ENCODE results near the gene ASTN2. TPM values are rescaled to one million over a fixed set of nuclear protein-coding genes. Genes with fewer than 3 reads are reported as not detected.

Gene ASTN2
- total RNA-seq, 1 experiment from 2014 or later = 11.4 TPM

DNA sequence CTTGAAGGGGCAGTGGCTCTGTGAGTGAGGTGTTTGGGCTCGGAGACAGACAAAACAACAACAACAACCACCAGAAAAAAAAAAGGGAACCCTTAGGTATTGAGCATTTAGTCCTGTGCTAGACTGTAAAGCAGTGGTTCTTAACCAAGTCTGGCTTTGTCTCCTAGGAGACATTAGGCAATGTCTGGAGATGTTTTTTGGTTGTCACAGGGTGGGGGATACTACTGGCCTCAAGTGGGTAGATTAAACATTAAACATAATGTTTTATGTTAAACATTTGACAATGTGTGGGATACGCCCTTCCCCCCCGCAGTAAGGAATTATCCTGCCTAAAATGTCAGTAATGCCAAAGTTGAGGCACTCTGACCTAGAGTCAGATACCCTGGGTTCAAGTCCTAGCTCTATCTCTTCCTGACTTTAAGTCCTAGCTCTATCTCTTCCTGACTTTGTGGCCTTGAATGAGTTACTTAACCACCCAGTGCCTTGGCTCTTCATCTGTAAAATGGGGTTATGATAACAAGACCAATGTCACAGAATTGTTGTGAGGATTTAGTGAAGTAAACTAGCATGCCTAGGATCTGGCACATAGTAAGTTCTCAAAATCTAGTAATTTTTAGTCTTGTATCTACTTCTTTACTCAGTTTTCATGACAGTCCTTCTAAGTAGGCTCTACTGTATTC is 725.9 kb downstream of the ASTN2 start:
- no peak for DNase-seq (ENCODE audit: low read depth)

DNA sequence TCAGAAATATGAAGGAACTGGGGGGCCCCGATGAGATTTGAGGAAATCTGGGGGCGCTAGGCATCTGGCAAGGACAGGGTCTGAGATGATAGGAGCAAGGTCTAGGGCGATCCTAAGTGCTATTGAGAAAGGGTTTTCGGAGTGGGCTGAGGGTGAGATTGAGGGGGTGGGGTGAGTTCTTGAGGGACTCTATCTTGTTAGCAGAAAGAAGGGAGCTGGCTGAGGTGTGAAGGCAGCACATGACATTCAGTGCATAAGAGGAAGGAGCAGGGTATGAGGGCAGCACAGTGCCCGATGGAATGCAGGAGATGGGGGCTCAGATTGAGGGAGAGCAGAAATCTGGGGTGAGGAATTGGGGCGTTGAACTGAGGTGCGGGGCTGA is 727.1 kb downstream of the ASTN2 start:
- DNase-seq (ENCODE audit: low read depth) = no peak

DNA sequence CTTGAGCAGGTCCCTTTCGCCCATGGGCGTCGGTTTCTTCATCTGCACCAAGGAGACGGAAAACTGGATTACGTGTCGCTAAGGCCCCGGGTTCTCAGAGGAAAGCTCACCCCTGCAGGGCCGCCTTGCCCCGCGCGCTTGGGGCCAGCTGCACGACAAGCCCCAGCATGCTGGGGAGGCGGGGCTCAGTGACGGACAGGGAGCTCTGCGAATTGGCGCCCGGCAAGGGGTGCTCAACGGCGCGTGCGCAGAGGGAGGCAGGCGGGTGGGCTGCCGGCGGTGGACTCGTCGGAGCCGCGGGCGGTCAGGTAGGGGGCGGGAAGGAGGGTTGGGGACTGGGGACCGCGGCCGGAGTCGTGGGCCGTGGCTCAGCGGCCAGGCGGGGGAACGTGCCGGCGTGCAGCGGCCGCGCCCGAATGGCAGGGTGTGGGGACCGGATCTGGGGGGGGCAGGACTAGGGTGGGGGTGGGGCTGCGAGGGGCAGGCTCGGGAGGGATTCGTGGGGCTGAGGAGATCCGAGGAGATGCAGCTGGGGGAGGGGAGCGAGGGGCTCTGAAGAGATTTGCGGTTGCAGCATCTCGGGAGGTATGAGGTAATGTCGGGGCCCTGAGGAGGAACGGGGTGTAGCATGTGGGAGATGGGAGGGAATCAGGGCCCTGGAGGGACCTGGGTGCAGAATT is 727.6 kb downstream of the ASTN2 start, which contains the start of gene TRIM32:
Gene TRIM32 (plus strand): TSS at position 232 of the 680 bp plus-strand sequence. CDS start 10,438 bp downstream, outside the sequence.
- DNase-seq (ENCODE audit: low read depth) = peak; percentile 82

DNA sequence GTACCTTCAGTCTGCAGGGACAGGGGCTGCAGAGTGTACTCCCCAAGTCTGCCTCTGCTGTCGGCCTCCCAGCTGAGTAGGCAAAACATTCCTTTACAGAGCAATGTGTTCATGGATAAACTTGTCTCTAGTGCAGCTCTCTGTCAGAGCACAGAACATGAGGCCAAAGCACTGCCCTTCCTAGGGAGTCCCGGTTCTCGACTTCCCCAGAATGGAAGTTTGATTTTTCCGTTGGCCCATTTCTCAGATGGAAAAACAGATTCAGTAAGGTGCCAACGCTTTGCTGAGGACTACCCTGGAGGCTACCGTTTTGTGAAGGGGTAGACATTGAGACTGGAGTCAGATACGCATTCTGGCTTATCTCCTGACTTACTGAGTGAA is 728.2 kb downstream of the ASTN2 start:
- DNase-seq (ENCODE audit: low read depth) = no peak

DNA sequence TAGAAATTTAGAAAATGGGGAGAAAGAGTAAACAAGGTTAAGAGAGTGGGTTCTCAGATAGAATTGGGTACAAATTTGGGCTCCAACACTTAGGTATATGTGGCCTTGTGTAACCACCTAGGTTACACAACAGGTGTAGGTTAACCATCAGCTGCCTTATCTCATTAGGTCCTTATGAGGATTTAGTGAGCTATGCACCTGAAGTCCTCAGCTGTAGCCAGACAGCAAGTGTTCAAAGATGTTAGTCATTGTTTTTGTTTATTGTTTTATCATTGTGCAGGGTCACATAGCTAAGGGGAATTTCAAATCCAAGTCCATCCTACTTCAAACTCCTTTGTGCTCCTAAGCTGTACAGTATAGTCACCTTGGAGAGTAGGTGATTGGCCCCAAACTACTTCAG is 728.7 kb downstream of the ASTN2 start:
- DNase-seq (ENCODE audit: low read depth) = no peak

DNA sequence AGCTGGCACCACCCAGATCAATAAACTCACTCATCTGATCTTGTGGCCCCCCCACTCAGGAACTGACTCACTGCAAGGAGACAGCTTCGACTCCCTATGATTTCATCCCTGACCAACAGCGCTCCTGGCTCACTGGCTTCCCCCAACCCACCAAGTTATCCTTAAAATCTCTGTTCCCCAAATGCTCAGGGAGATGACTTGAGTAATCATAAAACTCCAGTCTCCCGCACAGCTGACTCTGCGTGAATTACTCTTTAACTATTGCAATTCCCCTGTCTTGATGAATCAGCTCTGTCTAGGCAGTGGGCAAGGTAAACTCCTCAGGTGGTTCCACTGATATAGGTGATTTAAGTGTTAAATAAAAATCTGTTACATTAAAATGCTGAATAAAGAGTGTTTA is 729.7 kb downstream of the ASTN2 start:
- peak; percentile 17 for DNase-seq (ENCODE audit: low read depth)

DNA sequence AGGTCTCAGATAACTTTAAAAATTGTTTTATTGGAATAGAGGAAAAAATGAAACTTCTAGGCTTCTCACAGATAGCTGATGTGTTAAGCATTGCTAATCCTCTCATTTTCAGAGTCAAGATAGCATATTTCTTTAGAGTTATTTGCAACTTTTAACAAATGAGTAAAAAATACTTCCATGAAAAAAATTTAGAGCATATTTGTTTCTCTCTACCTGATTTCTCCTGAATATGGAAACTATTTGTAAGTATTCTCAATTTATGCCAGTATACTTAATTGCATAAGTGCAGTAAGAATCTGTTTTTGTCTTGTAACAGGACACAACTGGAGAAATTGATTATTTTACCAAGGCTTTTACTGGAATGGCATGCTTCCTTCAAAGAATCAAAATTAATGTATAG is 731.3 kb downstream of the ASTN2 start:
- DNase-seq (ENCODE audit: low read depth) = no peak

DNA sequence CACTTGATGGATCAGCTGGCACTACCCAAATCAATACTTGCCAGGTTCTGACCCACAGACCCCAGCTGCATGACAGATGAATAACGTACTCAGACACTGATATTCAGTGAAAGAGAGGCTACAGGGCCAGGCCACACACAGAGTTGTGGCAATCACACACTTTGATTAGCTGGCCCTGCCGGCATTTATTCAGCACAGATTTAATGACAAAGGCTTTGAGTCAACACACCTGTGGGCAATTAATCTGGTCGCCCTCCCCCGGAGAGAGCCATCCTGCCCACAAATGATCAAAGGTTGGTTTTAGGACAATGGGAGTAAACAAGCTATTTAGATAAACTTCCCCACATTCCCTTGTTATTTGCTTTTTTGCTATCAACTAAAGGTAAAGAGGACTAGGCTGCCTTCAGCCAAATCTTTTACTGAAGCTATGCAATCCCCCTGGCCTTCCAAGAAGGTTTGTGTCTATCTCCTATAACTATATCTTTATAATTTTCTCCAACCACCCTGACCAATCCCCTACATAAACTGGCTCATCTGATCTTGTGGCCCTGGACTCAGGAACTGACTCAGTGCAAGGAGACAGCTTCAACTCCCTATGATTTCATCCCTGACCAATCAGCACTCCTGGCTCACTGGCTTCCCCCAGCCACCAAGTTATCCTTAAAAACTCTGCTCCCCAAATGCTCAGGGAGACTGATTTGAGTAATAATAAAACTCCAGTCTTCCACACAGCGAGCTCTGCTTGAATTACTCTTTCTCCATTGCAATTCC is 740.5 kb downstream of the ASTN2 start:
- DNase-seq (ENCODE audit: low read depth) = peak; percentile 64

DNA sequence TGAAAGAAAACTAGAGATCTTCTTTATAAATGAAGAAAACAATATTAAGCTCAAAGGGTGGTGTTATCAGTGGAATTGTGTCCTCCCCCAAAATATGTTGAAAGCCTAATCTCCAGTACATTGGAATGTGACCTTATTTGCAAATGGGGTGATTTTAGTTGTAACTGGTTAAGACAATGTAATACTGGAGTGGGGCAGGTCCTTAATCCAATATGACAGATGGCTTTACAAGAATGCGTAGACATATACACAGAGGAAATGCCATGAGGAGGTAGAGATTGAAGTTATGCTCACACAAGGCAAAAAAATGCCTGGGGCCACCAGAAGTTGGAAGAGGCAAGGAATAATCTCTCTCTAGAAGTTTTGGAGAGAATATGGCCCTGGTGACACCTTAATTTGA is 741.5 kb downstream of the ASTN2 start:
- no peak for DNase-seq (ENCODE audit: low read depth)

DNA sequence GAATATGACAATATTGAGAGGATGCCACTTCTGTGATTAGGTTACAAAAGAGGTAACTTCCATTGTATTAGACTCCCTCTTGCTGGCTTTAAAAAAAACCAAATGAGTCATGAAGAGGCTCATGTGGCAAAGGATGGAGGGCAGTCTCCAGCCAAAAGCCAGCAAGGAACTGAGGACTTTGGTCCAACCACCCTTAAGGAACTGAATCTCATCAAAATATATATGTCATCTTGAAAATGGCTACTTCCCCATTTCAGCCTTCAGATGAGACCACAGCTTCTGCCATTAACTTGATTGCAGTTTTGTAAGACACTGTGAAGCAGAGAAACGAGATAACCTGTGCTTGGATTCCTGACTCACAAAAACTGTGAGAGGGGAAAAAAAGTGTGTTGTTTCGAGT is 743.3 kb downstream of the ASTN2 start:
- DNase-seq (ENCODE audit: low read depth) = no peak

DNA sequence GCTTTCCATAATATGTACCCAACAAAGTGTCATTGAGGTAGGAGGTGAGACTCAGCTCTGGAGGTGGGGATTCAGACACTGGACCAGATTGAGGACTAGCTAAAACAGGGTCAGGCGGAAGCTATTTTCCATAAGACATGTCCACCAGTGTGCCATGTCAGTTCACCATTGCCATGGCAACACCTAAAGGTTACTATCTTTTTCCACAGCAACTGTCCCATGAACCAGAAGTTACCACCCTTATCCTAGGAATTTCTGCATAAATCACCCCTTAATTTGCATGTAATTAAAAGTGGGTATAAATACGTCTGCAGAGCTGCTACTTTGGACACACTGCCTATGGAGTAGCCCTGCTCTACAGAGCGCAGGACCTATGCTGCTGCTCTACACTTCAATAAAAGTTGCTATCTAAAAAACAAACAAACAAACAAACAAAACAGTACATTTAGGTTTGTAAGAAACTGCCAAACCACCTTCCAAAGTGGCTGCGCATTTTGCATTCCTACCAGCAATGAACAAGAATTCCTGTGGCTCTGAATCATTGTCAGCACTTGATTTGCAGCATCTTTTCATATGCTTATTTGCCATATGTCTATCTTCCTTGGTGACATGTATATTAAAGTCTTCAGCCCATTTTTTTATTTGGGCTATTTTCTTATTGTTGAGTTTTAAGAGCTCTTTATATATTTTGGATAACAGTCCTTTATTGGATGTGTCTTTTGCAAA is 745.7 kb downstream of the ASTN2 start:
- DNase-seq (ENCODE audit: low read depth) = no peak

DNA sequence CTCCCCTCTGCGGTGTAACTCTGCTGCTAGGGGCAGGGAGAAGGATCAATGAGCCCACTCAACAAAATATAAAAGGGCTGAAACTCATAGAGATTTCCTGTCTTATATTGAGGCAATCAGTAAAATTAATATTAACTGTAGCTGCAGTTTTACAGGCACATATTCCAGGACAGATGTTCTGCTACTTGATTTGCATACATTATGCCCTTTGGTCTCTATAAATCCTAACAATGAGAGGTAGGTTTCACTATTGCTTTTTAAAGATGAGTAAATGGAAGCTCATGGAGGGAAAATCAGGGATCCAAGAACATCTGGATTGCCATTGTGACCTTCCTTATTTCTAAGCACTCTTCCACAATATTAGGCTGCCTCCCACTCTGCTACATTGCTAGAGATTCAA is 751.3 kb downstream of the ASTN2 start:
- DNase-seq (ENCODE audit: low read depth) = no peak

DNA sequence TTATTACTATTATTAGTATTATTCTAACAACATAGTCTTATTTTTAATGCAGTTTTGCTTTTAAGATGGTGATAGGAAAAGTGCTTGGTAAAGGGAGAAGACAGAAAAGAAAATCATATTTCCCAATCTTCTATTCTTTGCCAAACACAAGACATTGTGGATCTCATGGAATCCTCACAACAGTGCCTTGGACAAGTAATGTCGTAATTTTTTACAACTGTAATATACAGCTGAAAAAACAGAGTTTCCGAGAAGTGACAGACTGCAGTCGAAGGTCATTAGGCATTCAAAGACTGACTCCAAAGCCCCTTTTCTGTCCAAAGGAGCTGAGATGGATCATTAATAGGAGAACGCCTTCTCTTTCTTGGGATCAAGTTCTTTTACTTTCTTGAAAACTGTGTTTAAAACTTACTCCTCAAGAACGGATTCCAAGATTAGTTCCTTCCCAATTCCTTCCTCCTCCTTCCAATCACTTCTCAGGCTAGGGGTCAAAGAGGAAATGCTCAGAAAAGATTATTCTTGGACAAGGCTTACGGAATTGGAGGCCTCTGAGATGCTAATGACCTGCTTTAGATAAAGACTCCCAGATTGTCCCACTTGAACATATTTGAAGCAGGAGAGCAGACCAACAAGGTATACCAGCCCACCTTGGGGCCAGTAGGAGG is 752.1 kb downstream of the ASTN2 start:
- DNase-seq (ENCODE audit: low read depth) = no peak

DNA sequence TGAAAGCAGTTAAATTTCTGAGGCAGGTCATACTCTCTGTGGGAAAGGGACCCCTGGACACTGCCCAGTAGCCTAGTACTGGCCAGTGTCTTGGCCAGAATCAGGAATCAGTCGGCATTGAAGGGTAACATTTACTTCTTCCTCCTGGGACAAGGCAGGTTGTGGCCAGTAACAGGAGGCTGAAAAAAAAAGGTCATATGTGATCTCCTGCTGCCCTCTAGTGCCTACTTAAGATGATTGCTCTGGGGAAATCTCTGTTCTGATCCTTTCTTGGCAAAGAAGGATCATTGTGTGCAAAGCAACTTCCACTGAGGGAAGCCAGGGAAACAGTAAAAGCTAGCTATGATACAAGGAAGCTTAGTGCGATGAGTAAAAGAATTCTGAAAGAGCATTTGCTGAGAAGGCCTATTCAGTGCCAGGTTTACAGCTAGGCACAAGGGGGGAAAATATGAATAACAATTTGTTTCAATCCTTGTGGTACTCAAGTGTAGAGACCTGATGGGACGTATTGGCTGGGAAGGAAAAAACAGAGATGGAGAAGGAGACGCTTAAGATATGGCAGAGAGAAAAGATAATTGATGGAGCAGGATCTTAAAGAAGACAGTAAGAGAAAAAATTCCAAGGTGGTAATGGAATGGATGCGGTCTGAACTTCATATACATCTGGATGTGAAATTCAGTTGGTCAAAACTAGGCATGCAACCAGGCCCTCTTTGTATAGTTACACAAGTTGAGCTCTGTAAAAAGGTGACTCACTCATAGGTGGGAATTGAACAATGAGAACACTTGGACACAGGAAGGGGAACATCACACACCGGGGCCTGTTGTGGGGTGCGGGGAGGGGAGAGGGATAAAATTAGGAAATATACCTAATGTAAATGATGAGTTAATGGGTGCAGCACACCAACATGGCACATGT is 753.6 kb downstream of the ASTN2 start:
- peak; percentile 73 for DNase-seq (ENCODE audit: low read depth)

DNA sequence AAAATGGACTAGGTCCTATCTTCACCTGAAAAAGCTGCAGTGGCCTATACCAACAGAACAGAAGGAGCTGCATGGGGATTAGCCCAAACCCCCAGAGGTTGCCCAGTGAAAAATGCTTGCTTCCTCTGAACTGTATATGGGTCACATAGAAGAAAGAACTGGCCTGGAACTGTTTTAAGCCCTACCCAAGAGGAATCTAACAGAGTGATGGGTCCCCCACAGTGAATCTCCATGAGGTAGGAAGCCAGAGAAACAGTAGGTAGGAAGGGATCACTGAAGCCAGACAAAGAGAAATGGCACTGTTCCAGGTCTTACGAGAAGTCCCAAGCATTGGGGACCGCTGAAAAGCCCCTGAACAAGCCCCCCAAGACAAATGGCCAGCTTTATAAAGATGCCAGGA is 756.6 kb downstream of the ASTN2 start:
- DNase-seq (ENCODE audit: low read depth) = no peak

DNA sequence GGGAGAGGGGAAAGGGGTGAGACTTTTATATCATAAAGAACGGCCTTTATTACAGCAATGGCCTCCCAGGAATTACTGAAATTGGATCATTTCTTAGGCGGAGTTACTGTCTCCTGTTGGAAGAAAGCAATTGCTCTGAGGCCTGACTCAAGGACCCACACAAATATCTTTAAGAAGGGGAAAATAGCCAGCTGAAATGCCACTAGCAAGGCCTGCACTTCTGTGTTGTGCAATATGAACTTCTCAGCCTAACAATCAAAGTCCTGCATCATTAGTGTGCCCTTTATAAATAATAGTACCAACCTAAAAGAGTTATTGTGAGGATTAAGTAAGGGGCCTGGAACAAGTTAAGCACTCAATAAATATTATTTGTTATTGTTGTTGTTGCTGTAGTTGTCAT is 757.9 kb downstream of the ASTN2 start:
- DNase-seq (ENCODE audit: low read depth) = no peak

DNA sequence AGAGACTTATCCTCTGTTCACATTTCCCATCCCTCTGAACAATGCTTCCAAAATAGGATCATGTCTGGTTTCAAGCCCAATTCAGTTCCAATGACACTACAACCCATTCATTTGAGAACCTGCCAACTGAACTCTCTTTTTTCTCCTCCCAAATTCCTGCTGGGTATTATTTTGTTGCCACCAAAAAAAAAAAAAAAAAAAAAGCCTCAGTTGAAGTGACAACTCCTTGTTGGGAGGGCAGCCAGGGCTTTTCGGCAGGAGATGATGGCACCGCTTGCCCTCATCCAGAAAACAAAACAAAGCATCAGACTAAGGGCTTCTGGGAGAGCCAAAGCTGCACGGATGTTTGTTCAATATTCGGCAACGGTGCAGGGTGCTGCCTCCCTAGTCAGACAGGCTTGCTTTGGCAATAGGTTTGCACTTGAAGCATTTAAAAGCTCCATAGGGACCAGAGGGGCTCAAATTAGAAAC is 758.3 kb downstream of the ASTN2 start:
- DNase-seq (ENCODE audit: low read depth) = no peak

DNA sequence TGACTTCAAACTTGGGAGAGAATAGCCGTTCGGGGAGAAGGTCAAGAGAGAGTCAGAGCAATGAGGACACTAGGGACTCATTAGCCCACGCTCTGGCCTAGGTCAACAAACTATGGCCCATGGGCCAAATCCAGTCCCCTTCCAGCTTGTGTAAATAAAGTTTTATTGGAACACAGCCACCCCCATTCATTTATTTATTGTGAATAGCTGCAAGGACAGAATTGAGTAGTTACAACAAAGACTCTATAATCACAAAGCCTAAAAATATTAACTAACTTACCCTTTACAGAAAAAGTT is 760.9 kb downstream of the ASTN2 start:
- DNase-seq (ENCODE audit: low read depth) = no peak

DNA sequence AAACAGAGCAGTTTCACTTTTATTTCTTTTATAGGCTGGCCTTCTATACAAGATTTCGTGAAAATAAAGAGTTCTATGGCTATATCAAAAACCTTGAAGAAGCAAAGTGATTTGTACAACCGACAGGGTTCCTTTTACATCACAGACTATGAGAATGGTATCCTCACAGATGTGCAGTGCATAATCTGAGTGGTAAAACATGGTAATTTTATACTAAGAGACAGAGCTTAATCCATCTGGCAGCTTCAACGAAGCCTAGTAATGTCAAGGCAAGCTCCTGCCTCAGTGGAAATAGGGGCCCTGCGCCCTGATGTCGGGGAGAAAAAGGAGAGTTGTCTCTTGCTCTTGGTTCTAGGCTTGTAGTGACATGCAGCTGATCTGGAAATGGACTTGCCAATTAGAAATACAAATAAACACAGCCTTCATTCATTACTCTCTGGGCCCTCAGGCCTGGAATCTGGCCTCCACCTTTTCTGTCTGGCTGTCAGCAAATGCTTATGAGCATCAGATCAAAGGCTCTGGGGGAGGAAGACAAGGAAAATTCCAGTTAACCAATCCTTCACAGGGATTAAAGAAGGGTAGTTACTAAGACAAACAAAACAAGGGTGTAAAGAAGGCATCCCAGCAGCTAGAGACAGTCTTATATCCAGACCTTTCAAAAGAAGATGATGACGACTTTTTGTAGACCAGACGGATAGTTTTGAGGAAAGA is 761.4 kb downstream of the ASTN2 start:
- DNase-seq (ENCODE audit: low read depth) = no peak

DNA sequence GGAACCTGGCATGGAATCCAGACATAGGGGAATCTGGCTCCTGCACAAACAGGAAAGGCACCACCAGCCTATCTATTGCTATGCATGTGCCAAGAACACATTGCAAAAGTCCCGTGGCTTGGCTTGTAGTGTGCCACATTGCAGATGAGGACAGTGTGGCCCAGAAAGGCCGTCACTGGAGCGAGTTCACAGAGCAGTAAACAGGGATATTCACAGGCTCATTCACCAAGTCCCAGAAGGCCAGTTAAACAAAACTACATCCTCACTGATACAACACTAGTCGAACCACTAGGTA is 767.4 kb downstream of the ASTN2 start:
- DNase-seq (ENCODE audit: low read depth) = no peak

All from HT1080 (cell line).